HG03521 (cell line): ENCODE measurements around the gene MTMR10.

Experiments
- ATAC-seq: cut with Tn5 transposase; IDR thresholded peaks from one replicate; pipeline ENCODE4 v1.9.1; 2021; ENCODE audit warnings: mild to moderate bottlenecking, moderate library complexity; ENCODE audit not compliant: unreplicated experiment

MTMR10 gene

DNA sequence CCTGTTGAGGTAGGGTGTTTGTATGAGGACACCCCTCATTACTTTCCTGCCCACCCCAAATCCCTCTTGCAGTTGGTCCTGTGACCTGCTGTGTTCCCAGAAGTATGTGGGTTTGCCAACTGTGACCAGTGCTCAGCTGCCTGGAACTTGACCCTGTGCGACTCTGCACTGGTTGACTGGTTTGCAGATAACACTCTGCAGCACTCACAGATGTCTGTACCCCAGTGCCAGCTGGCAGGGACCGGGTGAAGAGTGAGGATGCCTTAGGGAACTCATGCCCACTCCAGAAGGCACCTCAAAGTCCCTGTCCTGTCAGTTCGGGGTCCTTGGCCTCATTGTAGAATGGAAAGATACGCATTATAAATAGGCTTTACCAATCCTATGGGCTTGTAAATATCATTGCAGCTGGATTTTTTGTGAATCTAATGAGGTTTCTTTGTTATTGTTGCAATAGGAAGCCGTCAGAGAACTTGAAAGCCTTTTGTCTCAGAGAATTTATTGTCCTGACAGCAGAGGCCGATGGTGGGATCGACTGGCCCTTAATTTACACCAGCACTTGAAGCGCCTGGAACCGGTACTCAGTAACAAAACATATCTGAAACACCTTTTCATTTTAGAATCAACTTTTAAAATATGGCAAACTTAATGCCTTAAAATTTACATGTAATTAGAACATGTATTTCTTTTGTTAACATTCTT is 69.5 kb downstream of the MTMR10 start:
- no peak for ATAC-seq

- no peak for ATAC-seq
These were observed 70.3 kb downstream of the MTMR10 start for GRCh38 chr15:30921106-30921505.

- no peak for ATAC-seq
These were observed 71.4 kb downstream of the MTMR10 start for GRCh38 chr15:30919877-30920550.

DNA sequence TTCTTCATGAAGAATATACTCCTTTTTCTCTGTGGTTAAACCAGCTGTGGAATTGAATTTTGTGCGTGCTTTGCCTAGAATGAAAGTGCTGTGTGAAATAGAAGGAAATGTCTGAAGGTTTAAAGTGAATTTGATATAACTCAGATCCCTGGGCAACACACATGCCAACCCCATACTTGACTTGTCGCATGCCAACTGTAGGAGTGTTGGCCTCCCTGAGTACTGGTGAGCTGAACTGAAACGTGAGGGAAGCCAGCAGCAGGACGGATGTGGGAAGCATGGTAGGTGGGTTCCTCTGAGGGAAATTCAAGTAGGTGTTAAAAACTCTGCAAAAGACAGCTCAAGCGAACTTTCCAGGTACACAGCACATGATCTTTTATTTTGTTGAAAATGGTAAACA is 73.1 kb downstream of the MTMR10 start:
- no peak for ATAC-seq

DNA sequence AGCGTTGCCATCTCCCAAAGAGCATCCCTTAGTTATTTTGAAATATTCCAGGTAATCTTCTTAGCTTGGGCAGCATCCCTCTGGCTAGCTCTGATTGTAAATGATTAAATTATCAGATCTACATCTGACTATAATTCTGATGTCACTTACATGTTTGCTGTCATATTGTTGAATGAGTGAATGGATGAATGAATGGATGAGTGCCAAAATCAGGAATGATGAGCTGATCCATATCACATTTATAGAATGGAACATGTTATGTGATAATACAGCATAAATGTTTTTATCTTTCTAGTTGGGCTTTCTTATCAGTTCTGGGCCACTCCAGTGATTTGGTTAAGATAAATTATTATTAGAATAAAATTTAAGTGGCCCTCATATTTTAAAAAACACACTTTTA is 73.8 kb downstream of the MTMR10 start:
- ATAC-seq: no peak

DNA sequence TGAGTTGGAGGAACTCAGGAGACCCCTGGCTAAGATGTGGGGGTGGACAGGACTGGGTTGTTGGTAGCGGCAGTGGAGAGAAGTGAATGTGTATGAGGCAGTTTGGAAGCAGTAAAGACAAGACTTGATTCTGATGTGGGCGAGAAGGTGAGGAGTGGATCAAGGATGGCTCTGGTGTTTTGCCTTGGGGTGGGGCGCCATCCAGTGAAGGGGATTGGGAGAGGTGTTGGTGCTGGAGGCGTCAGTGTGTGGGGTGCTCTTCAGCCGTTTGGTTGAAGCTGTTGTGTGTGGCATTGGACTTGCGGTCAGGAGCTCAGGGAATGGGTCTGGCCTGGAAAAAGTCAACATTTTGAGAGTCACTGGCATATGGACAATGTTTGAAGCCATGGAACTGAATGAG is 74.4 kb downstream of the MTMR10 start:
- no peak for ATAC-seq

- no peak for ATAC-seq
These were observed 77.7 kb downstream of the MTMR10 start for GRCh38 chr15:30913761-30914160.

DNA sequence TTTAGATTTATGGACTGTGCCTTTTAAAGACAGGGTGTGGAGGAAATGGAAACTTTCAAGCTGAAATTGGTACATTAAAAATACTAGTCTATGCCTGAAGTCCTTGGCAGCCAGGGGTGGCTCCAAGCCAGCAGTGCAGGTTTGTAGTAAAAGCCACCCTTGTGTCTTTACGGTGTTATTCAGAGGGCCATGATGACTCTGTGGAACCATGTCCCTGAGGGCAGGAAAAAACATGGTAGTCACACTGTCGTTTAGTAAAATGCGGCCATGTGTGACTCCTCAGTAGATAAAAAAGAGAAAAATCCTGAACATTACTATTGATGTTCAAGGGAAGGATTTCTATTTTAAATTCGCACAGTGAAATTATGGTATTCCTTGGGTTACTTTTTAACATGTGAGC is 85.1 kb downstream of the MTMR10 start:
- ATAC-seq: no peak

GRCh38 chr15:30905821-30906220 is 85.6 kb downstream of the MTMR10 start:
- ATAC-seq: no peak

DNA sequence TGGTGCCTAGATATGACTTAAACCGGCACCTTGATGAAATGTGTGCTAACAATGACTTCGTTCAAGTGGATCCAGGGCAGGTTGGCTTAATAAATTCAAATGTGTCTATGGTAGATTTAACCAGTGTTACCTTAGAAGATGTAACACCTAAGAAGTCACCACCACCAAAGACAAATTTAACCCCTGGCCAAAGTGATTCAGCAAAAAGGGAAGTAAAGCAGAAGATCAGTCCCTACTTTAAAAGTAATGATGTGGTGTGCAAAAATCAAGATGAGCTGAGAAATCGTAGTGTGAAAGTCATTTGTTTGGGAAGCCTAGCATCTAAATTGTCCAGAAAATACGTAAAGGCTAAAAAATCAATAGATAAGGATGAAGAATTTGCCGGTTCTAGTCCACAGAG is 86.6 kb downstream of the MTMR10 start:
- ATAC-seq: no peak

- peak; percentile 89 for ATAC-seq
These were observed 87.8 kb downstream of the MTMR10 start, which contains the start of gene FAN1 for GRCh38 chr15:30903497-30904187. Gene FAN1 (plus strand): TSS chr15:30903915. CDS start chr15:30904664, 749 bp downstream.

- no peak for ATAC-seq
These were observed 89.5 kb downstream of the MTMR10 start for GRCh38 chr15:30901889-30902288.

- no peak for ATAC-seq
These were observed 95.2 kb downstream of the MTMR10 start for GRCh38 chr15:30896211-30896606.

DNA sequence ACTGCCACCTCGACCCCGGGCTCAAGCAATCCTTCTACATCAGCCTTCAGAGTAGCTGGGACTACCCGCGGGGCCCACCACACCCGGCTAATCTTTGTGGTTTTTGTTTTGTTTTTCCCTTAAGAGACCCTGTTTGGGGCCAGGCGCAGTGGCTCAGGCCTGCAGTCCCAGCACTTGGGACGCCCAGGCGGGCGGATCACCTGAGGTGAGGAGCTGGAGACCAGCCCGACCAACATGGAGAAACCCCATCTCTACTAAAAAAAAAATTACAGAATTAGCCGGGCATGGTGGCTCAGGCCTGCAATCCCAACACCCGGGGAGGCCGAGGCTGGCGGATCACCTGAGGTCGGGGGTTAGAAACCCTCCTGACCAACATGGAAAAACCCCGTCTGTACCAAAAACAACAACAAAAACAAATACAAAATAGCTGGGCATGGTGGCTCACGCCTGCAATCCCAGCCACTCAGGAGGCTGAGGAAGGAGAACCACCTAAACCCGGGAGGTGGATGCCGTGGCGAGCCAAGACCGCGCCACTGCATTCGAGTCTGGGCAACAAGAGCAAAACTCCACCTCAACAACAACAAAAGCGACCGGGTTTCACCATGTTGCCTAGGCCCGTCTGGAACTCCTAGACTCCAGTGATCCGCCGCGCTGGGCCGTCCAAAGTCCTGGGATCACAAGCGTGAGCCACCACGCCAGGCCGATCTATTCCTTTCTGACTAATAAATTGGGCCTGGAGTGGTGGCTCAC is 95.8 kb downstream of the MTMR10 start:
- no peak for ATAC-seq

- no peak for ATAC-seq
These were observed 102.2 kb downstream of the MTMR10 start for GRCh38 chr15:30889196-30889595.
